HG02970 (cell line): ENCODE data around the gene EBPL.

ENCODE experiments used
- ATAC-seq: cut with Tn5 transposase; IDR thresholded peaks from one replicate; pipeline ENCODE4 v1.9.1; 2021; ENCODE audit warnings: mild to moderate bottlenecking, moderate library complexity, moderate number of reproducible peaks; ENCODE audit not compliant: unreplicated experiment, low FRiP score

EBPL gene

DNA sequence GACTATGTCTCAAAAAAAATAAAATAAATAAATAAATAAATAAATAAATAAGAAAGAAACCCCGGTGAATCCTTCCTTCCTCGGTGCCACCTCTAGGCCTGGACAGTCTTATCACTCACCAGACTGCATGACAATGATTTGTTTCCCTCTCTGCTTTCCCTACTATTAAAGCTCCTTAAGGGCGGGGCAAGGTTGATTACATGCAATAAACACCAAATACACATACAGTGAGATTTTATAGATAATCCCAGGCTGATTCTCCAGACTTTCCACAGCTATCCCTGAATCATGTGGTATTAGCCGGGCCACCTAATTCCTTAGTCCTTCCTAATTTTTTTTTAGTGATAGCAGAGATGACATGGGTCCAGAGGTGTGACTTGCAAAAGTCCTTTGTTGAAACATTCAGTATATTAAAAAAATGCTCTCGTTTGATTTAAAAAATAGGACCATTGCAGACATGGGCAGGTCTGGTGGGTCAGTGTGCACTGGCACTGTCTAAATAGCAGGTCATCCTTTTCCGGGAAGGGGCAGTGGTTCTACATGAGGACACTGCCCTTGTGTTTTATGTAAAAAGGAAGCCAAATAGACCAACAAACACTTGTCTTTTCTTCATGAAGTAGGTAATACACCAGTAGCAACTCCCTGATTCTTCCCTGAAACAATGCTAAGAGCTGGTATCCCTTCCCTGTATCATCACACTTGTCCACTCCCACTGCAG lies 14.5 kb downstream of the EBPL start:
- no peak for ATAC-seq

DNA sequence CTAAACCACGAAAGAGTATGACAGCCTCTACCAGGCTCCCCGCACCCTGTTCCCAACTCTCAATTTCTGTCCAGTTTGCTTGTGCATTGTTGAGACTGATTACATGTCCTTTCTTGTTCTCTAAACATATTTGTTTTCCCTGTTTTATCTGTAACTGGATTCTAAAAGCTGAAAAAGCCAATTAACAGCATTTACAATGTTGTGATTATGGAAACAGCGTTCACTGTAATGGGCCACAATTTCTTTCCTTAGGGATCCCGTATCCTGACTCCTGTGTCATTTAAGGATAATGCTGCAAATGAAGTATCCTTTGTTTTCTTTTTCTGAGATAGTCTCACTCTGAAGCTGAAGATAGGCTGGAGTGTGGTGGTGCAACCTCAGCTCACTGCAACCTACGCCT lies 20.5 kb downstream of the EBPL start:
- no peak for ATAC-seq

DNA sequence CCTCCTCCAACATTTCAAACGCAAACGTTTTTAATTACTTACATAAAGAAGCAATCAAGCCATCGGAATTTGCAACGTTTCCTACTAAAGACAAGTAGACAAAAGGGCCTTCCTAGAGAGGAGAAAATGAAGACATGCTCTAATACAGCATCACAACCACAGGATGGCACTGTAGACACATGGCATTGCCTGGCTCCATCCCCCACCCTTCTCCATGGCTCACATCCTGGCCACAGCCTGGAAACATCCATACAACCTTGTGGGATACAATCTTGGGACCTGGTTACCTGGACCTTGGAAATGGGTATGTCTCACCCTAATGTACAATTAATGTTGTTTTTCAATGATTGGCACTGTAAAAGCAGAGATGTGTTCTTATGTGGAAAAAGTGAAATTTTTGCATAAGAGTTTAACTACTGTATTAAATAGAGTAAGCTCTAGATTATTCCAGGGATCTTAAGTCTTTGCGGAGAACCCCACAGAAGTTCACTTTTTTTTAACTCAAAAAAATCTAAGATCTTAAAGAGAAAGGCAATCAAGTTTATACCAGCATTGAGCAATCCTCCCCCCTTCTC lies 21.5 kb downstream of the EBPL start:
- ATAC-seq: no peak

DNA sequence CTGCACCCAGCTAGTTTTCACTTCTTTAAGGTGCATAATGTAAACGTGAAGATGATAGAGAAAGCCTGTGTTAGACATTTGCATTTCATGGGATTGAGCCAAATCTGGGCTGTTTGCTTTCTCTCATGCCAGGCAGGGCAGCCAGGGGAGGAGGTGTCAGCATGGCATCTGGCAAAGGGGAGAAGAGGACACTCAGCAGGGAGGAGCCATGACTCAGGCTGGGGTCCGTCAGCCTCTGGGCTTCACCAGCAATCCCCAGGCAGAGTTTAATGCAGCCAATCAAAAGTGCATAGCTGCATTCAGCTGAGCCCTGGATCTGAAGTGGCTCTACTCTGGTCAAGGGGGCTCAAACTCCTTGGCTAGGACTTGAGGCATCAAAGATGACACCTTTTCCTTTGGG lies 23.5 kb downstream of the EBPL start:
- no peak for ATAC-seq

DNA sequence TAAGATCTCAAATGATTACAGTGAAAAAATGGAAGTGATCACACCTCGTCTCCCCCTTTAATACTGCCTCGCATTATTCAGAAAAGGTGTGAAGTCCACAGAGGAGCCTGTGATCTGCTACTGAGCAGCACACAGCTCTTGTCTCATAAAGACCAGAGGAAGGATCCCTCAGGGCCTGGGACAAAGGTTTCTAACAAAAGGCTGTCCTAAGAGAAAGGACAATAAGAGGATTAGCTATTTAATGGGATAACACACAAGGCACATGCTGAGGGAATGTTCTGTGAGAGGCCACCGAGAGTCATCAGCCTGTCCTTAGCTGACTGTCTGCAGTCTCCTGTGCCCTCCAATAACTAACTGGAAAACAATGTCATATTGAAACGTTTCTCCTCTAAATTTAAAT lies 26.7 kb downstream of the EBPL start:
- ATAC-seq: no peak

DNA sequence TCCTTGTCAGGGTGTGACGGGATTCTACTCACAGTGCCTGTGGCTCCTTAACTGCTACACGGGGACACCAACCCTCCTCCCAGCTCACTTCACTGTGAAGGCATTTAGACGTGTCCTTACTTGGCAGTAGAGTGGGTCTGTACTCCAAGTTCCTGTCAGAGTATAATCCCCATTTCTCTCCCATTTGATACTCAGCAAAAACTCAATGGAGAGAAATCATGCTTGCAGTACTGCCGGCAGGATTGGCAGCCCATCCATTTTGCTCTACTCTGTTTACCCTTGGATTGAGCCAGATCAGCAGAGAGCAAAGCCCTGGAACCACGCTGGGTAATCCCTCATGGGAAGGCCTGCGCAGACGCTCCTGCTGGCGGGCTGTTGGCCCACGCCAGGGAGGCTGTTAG lies 34.0 kb downstream of the EBPL start:
- no peak for ATAC-seq

DNA sequence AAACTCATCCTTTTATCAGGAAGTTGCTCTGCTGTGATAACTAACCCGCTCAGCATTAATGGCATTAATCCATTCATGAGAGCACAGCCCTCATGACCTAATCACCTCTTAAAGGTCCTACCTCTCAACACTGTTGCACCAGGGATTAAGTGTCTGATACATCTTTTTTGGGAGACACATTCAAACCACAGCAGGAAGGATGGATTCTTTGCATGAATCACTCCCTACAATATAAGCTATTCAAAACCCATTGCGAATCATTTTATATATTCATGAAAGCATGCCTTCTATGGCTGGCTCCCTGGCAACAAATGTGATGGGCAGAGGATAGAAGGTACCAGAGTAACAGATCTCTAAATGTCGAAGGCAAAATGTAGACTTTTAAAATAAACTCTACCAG lies 35.4 kb downstream of the EBPL start:
- no peak for ATAC-seq

DNA sequence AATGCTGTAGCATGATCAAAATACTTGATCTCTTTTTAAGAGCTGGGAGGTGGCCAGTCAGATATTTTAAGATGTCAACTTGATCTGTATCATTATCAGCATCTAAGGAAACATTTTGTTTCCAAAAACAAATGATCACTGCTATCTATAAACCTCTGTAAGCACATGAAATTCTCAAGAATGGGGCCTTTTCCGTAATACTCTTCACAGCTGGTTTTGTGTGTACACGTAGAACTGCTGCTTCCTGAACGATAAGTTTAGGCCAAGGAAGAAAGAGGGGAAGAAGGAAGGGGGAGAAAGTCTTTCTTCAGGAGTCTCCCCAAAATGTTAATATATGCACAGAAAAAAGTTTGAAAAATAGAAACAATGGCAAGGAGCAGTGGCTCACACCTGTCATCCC lies 37.3 kb downstream of the EBPL start:
- no peak for ATAC-seq

DNA sequence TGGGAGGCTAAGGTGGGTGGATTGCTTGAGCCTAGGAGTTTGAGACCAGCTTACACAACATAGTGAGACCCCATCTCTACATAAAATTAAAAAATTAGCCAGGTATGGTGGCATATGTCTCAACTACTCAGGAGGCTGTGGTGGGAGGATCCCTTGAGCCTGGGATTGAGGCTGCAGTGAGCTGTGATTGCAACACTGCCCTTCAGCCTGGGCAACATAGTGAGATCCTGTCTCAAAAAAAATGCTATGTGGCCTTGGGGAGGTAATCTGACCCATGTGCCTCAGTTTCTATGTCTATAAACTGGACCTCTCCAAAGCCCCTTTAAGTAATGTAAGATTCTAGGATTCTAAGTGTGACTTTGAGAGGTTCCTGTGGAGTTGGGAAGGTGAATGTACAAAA lies 37.8 kb downstream of the EBPL start:
- no peak for ATAC-seq

DNA sequence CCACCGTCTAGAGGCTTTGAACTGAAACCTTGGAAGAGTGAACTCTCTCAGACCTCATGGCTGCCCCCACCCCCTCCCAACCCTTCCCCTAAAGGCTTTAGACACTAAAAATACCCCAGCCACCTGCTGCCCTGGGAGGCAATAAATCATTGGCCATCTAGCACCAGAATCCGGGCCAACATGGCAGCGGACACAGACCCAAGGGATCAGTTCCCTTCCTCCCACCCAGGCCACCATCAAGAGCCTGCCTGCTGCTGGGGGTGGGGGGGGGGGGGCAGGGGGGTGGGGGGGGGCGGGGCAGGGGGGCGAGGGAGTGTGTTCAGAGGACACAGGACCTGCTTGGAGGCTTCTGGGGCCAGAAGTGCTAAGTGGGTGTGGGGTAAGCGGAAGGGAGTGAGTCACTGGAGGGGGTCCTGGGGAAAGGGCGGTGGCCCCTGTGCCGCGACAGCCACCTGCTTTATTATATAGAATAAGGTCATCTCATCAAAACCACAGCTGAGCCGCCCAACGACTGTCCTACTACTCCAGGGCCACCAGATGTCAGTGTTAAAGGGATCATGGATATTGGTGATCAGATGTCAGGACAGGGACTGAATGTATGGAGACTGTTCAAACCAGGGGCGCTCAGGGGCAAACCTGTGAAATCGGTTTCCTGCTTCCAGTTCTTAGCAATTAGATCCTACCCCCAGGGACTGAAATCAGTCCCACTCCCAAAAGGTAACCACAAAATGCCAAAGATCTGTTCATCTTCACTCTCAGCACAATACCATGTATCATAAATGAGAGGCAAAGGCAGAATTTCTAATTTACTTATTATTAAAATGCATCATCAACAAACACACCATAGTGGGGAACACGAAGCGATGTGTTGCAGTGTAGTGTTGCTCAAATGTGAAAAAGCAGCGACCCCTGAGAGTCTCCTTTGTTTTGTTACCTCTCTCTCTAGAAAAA lies 38.7 kb downstream of the EBPL start:
- no peak for ATAC-seq

DNA sequence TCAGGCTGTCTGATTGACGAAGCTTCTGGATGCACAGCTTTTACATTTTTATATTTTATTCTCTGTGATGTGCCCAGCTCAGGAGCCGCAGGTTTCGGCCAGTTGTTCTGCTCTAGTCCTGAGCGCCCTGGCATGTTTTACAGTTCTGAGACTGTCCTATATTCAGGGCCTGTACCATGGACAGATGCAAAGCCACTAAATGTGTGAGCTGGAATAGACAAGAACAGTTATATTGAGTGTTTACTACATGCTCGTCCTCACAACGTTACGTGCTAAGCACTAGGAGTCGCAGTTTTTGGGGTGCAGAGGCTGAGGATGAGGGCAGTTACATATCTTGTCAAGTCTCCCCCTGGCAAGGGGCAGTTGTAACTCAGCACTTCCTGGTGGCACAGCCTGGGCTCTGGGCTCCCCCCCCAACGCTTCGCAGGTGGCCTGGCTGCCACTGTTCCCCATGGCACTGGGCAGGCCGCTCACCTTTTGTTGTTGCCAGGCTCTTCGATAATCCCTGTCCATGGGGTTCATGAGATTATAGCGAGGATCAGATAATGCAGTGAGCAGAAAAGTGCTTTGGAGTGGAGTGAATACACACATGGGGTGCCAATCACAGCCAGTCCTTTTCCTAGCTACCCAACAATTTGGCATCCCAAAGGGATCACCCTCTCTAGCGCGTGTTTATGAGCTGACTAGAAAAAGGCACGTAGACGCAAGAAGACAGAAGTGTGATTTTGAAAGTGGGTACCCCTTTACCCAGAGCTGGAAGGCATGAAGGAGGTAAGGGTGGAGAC lies 39.5 kb downstream of the EBPL start:
- no peak for ATAC-seq

DNA sequence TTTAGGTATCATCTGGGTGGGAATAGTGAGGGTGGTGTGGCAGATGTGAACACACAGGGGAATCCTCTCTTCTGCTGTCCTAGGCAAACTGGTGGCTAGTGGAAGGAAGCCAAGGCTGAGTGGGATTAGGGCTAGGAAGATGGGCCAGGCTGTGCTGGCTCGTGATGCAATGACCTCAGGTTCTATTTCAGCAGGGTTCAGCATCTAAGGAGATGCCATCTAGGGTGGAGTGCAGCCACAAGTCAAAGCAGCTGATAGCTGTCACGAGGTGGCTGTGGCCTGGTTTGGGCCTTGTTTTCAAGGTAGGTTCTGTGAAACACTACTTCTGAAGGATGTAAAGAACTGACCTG lies 41.3 kb downstream of the EBPL start:
- ATAC-seq: no peak

DNA sequence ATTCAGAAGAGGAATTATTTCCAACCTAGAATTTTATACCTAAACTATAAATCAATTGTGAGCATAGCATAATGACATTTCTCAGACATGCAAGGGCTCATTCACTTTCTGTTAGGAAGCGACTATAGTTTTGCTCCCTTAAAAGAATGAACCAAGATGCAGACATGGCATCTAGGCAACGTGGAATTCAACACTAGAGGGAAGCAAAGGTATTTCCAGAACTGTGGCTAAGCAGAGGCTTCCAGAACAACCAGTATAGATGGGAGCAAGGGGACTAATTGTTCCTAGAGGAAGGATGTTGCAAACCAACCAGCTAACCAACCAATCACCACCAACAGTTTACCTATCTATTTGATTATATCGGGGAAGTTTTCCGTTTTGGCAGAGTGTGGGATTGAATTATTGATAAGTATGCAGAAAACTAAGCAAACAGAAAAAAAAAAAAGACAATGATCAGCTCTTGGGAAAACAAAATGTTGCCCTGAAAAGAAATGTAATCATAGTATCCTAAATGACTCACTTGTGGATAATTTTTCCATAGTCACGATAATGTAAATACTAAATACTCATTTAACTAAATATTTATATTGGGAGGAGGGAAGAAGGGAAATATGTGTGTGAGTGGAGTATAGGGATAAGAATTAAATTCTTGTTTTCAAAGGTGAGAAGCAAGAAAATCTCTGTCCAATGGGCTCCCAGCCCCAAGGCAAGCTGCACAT lies 41.9 kb downstream of the EBPL start:
- no peak for ATAC-seq

DNA sequence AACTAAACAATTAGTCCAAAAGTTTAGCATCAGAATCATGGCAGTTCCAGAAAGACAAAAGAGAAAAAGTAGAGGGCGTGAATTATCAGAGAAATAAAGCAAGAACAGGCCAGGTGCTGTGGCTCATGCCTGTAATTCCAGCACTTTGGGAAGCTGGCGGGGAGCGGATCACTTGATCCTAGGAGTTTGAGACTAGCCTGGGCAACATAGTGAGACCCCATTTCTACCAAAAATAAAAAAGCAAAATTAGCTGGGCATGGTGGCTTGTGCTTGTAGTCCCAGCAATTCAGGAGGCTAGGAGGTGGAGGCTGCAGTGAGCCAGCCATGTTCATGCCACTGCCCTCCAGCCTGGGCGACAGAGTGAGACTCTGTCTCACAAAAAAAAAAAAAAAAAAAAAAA lies 44.6 kb downstream of the EBPL start:
- ATAC-seq: no peak

DNA sequence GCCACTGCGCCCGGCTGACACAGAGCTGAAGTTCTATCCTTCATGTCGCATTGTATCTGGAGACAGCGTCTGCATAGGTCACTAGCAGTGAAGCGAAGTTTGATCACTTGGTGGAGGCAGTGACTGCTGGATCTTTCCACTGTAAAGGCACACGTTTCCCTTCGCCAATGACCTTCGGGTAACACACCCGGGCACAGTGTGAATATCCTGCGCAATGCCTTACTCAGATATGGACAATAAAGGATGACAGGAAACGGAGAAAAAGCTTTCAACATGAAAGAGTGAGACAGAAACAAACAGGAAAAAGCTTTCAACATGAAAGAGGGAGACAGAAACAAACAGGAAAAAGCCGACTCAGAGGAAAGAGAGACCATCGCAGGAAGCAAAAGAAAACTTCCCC lies 45.8 kb downstream of the EBPL start:
- ATAC-seq: no peak

DNA sequence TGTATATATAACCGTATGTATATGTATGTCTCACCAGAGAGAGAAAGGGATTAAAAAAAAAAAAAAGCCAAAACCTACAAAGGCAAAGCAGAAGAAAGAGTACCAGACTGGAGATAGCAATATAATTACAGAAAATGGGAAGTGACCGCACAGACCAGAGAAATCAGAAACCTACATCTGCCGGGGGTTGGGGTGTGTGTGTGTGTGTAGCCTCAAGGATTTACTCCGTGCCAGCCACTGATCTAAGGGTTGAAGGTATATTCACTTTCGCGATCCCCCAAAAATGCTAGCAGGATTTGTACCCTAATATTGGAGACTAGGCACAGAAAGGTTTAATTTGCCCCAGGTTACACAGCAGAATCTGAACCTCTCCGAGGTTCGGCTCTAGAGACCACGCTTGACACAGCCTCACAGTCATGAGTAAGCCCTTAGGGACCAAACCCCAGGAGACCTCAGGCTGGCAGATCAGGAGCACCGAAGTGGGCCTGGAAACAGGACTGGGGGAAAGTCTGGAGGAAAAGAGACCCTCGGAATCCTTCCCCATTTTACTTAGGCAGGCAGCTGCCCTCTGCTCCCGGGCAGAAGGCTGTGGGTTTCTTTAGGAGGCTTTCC lies 48.1 kb downstream of the EBPL start:
- ATAC-seq: no peak

DNA sequence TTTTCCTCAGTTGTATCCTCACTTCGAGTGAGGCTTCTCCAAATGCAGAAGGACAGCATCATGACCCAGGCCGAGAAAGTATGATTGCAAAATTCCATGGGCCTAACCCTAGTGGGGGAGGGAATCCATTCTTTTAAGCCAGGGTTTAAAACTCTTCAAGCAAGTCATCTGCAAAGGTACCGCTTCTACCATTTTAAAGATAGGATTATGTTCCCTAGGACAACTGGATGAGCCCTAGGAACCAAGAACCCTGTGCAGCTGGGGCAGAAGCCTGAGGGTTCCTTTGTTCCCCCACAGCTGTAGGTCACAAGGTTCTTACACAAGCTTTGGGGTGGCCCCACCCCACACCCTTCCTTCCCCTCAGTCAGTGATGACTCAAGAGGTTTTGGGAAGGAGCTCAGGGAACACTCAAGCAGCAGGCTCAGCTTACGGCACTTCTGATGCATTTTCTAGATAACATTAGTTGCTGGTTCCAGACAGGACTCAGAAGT lies 49.4 kb downstream of the EBPL start:
- no peak for ATAC-seq

DNA sequence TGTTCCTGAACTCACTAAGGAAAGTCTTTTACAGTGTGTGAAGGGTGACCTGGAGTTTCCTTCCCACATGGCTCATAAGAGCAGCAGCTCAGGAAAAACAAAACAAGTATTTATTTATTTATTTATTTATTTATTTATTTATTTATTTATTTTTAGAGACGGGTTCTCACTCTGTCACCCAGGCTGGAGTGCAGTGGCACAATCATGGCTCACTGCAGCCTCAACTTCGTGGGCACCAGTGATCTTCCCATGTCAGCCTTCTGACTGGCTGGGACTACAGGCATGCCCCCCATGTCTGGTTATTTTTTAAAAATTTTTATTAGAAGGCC lies 52.6 kb downstream of the EBPL start:
- ATAC-seq: no peak

DNA sequence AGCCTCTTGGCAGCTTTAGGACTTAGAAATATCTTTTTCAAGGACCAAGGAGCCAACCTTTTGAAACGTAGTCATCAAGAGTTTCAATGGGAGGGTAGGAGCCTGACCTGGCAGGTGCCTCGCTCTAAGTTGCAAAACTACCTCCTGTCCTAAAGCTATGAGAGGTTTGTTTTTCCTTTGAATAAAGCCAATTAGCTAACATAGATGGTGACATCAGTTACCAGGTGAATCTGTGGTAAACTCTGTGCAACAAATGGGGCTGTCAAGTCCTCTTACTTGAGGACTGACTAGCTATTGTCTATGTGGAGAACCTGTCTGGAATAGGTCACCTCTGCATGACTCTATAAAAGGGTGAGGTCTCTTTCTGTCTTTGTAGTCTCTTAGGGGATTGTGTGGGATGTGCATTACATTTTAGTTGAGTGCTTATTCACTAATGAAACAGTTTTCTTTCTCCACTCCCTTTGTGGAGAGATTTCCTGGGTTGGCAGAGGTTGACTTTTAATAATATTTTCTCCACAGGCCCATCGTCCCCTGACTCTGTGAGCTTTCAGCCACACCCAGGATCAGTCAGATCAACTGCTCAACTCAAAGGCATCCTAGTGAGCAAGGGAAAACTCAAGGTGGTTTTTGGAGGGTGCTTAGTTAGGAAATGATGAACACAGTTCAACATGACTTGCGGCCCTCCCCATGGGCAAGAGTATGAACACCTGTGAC lies 53.1 kb downstream of the EBPL start:
- no peak for ATAC-seq
